Caco-2 (cell line): ENCODE results near the gene LSM14A. TPM values are rescaled to one million over a fixed set of nuclear protein-coding genes. Genes with fewer than 3 reads are reported as not detected.

Experiments
- BruUV-seq: library from RNA; stranded (reverse); fragments of 400-500 nt; replicated peaks from 2 replicates; lab custom pipeline; 2021; lab: Mats Ljungman, UMichigan
- CTCF ChIA-PET: fragments of 300-600 bp; sonication (Branson Sonifier 250); formaldehyde crosslinking; loops from one replicate; lab custom pipeline; 2022; ENCODE audit warnings: antibody characterized with exemption; lab: Charles Lee
- POLR2A ChIA-PET: fragments of 300-600 bp; sonication (Branson Sonifier 250); formaldehyde crosslinking; loops from one replicate; lab custom pipeline; 2022; ENCODE audit warnings: antibody characterized with exemption; lab: Charles Lee
- DNase-seq, 2 experiments: peaks; one replicate each; pipeline versions ENCODE4 v3.0.0 to v3.0.0-alpha.2; 2020 to 2022
- H3K27me3 ChIP-seq: replicated peaks from 2 replicates; pipeline ENCODE4 v1.6.0; 2011; ENCODE audit warnings: low read length; ENCODE audit not compliant: control insufficient read depth, insufficient read depth
- H3K36me3 ChIP-seq: 2 replicates; pipeline ENCODE4 v1.5.1; 2011; ENCODE audit warnings: low read length; ENCODE audit not compliant: control insufficient read depth, insufficient read depth
- H3K4me1 ChIP-seq: fragments of 250-450 bp; sonication (Bioruptor Pico); 2 replicates; pipeline ENCODE4 v1.5.1; 2020; ENCODE audit warnings: mild to moderate bottlenecking
- H3K4me3 ChIP-seq: 2 replicates; pipeline ENCODE4 v1.5.1; 2011; ENCODE audit warnings: low read depth, mild to moderate bottlenecking, control low read depth, low read length
- H3K9me3 ChIP-seq: fragments of 250-450 bp; sonication (Bioruptor Pico); 2 replicates; pipeline ENCODE4 v1.5.1; 2020; ENCODE audit warnings: mild to moderate bottlenecking, moderate library complexity
- H3K27ac Mint-ChIP-seq: one replicate; pipeline ENCODE4 v1.8.0; 2022; ENCODE audit warnings: mixed read lengths; ENCODE audit not compliant: unreplicated experiment
- H3K27me3 Mint-ChIP-seq: one replicate; pipeline ENCODE4 v1.8.0; 2022; ENCODE audit warnings: mixed read lengths; ENCODE audit not compliant: insufficient read depth, unreplicated experiment
- H3K36me3 Mint-ChIP-seq: one replicate; pipeline ENCODE4 v1.8.0; 2022; ENCODE audit warnings: mild to moderate bottlenecking, mixed read lengths; ENCODE audit not compliant: insufficient read depth, unreplicated experiment
- H3K4me1 Mint-ChIP-seq: one replicate; pipeline ENCODE4 v1.8.0; 2022; ENCODE audit warnings: low read depth, mixed read lengths; ENCODE audit not compliant: unreplicated experiment
- H3K4me3 Mint-ChIP-seq: one replicate; pipeline ENCODE4 v1.8.0; 2022; ENCODE audit warnings: mild to moderate bottlenecking, moderate library complexity, mixed read lengths; ENCODE audit not compliant: unreplicated experiment
- H3K9me3 Mint-ChIP-seq: one replicate; pipeline ENCODE4 v1.8.0; 2022; ENCODE audit warnings: mixed read lengths; ENCODE audit not compliant: unreplicated experiment
- intact Hi-C: fragments of 100-400 bp; cut with micrococcal nuclease; formaldehyde crosslinking; loops from one replicate; pipeline ENCODE4 v1.10.0; 2022; ENCODE audit not compliant: unreplicated experiment
- total RNA-seq: library from RNA; stranded (reverse); gene quantifications from 2 replicates; pipeline ENCODE4 v1.2.3, GENCODE V29; 2022
- TF ChIP-seq, protein P1 (sequence below), 2 experiments: fragments of 200-600 bp in 1 of 2; IDR thresholded peaks; 1 replicate in 1 of 2; 2 replicates in 1 of 2; pipeline versions ENCODE4 v1.5.1 to v1.8.0; 2011 to 2022; ENCODE audit warnings: antibody characterized with exemption in 1 of 2, control low read depth in 1 of 2, inconsistent platforms in 1 of 2, low read depth in 1 of 2, low read length in 1 of 2, mild to moderate bottlenecking in 1 of 2, moderate library complexity in 1 of 2; ENCODE audit not compliant: insufficient read depth in 1 of 2, severe bottlenecking in 1 of 2, unreplicated experiment in 1 of 2

Gene LSM14A
- total RNA-seq, 1 experiment from 2014 or later: 233 TPM

DNA sequence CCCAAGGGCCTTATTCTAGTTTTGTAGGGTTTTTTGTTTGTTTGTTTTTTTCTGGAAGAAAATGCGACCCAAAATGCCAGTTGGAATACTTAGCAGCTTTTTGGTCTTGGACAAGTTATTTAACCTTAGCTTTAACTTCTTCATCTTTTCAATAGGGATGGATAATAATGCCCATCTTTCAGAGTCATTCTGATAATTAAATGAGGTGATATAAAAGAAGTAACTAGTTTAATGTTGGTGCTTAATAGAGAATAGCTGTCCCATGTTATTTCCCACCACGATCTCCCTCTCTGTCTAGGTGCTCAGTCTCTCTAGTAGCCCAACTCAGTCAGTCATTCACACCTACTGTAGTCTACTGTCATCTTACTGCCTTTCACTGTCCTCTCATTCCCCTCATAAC, 8.0 kb downstream of the LSM14A start:
- Histone ChIP-seq H3K9me3 (no peaks in the 10 kb centered on the region), H3K4me1 (peaks cover 24% of the 10 kb centered on the region), H3K36me3 (no peaks in the 10 kb centered on the region), H3K27me3 (no peaks in the 10 kb centered on the region), H3K4me3 (no peak overlapping the region)
- no peak for DNase-seq
- no peak overlapping the region for H3K27ac Mint-ChIP-seq
- H3K9me3 Mint-ChIP-seq: no peaks in the 10 kb centered on the region
- intact Hi-C loops: no loop called here
- POLR2A ChIA-PET: no interaction called here
- TF ChIP-seq, protein P1, sequence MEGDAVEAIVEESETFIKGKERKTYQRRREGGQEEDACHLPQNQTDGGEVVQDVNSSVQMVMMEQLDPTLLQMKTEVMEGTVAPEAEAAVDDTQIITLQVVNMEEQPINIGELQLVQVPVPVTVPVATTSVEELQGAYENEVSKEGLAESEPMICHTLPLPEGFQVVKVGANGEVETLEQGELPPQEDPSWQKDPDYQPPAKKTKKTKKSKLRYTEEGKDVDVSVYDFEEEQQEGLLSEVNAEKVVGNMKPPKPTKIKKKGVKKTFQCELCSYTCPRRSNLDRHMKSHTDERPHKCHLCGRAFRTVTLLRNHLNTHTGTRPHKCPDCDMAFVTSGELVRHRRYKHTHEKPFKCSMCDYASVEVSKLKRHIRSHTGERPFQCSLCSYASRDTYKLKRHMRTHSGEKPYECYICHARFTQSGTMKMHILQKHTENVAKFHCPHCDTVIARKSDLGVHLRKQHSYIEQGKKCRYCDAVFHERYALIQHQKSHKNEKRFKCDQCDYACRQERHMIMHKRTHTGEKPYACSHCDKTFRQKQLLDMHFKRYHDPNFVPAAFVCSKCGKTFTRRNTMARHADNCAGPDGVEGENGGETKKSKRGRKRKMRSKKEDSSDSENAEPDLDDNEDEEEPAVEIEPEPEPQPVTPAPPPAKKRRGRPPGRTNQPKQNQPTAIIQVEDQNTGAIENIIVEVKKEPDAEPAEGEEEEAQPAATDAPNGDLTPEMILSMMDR (IDR thresholded peaks at IDR 0.05; ENCODE audit: insufficient read depth in 1 of 2, low read depth in 1 of 2, low read length in 1 of 2, severe bottlenecking in 1 of 2, unreplicated experiment in 1 of 2): no peak
- H3K36me3 Mint-ChIP-seq: peaks cover 62% of the 10 kb centered on the region
- peaks cover 42% of the 10 kb centered on the region for H3K4me1 Mint-ChIP-seq
- BruUV-seq: no TSS peak
- CTCF ChIA-PET: no interaction called here
- no peak overlapping the region for H3K4me3 Mint-ChIP-seq
- no peaks in the 10 kb centered on the region for H3K27me3 Mint-ChIP-seq

DNA sequence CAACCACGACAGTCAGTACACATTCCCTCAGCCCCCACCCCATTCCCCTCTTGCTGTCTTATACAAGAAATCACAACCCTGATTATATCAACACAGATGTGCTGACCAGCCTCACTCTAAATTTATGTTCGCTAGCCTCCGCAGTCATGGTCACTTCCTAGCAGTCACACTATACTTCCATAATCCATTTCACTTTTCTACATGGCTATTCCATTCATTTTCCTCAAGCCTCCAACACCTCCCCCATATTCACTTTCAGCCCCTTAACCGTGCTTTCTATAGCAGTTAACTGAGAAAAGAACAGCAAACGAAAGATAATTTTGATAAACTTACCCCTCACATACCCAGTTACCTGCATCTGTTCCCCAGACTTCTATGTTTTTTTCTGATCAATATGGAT, 8.4 kb downstream of the LSM14A start:
- Histone ChIP-seq H3K9me3 (no peaks in the 10 kb centered on the region), H3K4me3 (no peak overlapping the region), H3K36me3 (no peaks in the 10 kb centered on the region), H3K4me1 (peaks cover 24% of the 10 kb centered on the region), H3K27me3 (no peaks in the 10 kb centered on the region)
- Mint-ChIP-seq H3K27ac (no peak overlapping the region), H3K9me3 (no peaks in the 10 kb centered on the region), H3K4me3 (no peak overlapping the region), H3K4me1 (peaks cover 43% of the 10 kb centered on the region), H3K36me3 (peaks cover 57% of the 10 kb centered on the region), H3K27me3 (no peaks in the 10 kb centered on the region)
- no peak for DNase-seq
- CTCF ChIA-PET: no interaction called here
- POLR2A ChIA-PET: no interaction called here
- intact Hi-C loops: no loop called here
- no TSS peak for BruUV-seq
- TF ChIP-seq, protein P1 (IDR thresholded peaks at IDR 0.05; ENCODE audit: insufficient read depth in 1 of 2, low read depth in 1 of 2, low read length in 1 of 2, severe bottlenecking in 1 of 2, unreplicated experiment in 1 of 2): no peak

DNA sequence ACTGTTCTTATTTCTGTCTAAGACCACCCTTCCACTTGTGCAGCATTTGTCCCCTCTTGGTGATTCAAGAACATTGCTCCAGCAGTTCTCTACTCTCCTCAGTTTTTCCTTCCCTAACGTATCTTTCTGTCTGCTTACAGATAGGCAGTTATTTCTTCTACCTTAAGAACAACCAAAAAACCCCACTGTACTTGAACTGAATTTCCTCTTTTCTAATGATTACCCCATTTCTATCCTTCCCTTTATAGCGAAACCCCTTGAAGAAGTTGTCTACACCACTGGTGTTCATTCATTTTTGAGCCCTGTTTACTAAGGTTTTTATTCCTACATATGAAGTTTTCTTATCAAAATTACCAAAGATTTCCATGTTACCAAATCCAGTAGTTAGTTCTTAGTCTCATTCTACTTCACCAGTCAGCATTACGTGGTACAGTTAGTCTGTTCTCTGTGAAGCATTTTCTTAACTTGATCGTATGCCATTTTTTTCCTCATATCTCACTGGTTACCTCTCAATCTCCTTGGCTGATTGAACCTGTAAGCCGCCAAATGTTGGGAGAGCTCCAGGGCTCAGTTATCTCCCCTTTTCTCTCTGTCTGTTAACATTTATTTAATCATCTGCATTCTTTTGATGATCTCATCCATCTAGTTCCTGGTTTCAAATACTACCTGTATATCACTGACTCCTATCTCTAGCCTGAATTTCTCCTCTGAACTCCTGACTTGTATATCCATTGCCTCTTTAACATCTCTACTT, 9.0 kb downstream of the LSM14A start:
- intact Hi-C loops: no loop called here
- H3K36me3 ChIP-seq: no peaks in the 10 kb centered on the region
- POLR2A ChIA-PET: no interaction called here

More for the DNA sequence above, 9.0 kb downstream of the LSM14A start:
- H3K4me1 Mint-ChIP-seq: peaks cover 43% of the 10 kb centered on the region
- no peaks in the 10 kb centered on the region for H3K27me3 ChIP-seq
- H3K4me1 ChIP-seq: peaks cover 24% of the 10 kb centered on the region
- no peak overlapping the region for H3K4me3 ChIP-seq
- DNase-seq: no peak
- H3K27me3 Mint-ChIP-seq: no peaks in the 10 kb centered on the region
- no peaks in the 10 kb centered on the region for H3K9me3 ChIP-seq
- no peak overlapping the region for H3K27ac Mint-ChIP-seq
- H3K9me3 Mint-ChIP-seq: no peaks in the 10 kb centered on the region
- TF ChIP-seq, protein P1 (IDR thresholded peaks at IDR 0.05; ENCODE audit: insufficient read depth in 1 of 2, low read depth in 1 of 2, low read length in 1 of 2, severe bottlenecking in 1 of 2, unreplicated experiment in 1 of 2): no peak
- no TSS peak for BruUV-seq
- no peak overlapping the region for H3K4me3 Mint-ChIP-seq
- H3K36me3 Mint-ChIP-seq: peaks cover 52% of the 10 kb centered on the region
- CTCF ChIA-PET: no interaction called here
